NCI-H146 treated with DMSO at 0.1 percent for 48 hours (cell line): ENCODE results near the gene HNF4A.
A peak's percentile ranks its signal among the peaks of the same experiment; 100 is the strongest.
"Not testable (repeated sequence)": the region's sequence is repeated elsewhere in the genome, so short reads cannot be mapped to it uniquely, and the experiment has no call there.

ENCODE experiments used
- DNase-seq: peaks from one replicate; lab custom pipeline; 2025; ENCODE audit not compliant: unreplicated experiment; lab: John Stamatoyannopoulos, UW

HNF4A gene

GRCh38 chr20:44344723-44345122, 10.8 kb upstream of the HNF4A start:
- no peak for DNase-seq

GRCh38 chr20:44345147-44345546, 10.4 kb upstream of the HNF4A start:
- no peak for DNase-seq

GRCh38 chr20:44345941-44346340, 9.6 kb upstream of the HNF4A start:
- not testable (repeated sequence) for DNase-seq

- DNase-seq: no peak
Observed at GRCh38 chr20:44348168-44348659, 7.3 kb upstream of the HNF4A start.

GRCh38 chr20:44349349-44349748, 6.2 kb upstream of the HNF4A start:
- DNase-seq: no peak

- no peak for DNase-seq
Observed at GRCh38 chr20:44350567-44350966, 4.9 kb upstream of the HNF4A start.

- no peak for DNase-seq
Observed at GRCh38 chr20:44354979-44355497, 461 bp upstream of the HNF4A start.

- no peak for DNase-seq
Observed at GRCh38 chr20:44356353-44356723, 839 bp downstream of the HNF4A start.

- no peak for DNase-seq
Observed at GRCh38 chr20:44357020-44357419, 1.5 kb downstream of the HNF4A start.

GRCh38 chr20:44357555-44358125, 2.1 kb downstream of the HNF4A start:
- no peak for DNase-seq

- no peak for DNase-seq
Observed at GRCh38 chr20:44358776-44359175, 3.3 kb downstream of the HNF4A start.

GRCh38 chr20:44360221-44360620, 4.7 kb downstream of the HNF4A start:
- DNase-seq: no peak

GRCh38 chr20:44361021-44361420, 5.5 kb downstream of the HNF4A start:
- no peak for DNase-seq

GRCh38 chr20:44362466-44362940, 7.0 kb downstream of the HNF4A start:
- no peak for DNase-seq

- DNase-seq: no peak
Observed at GRCh38 chr20:44364068-44364467, 8.6 kb downstream of the HNF4A start.

GRCh38 chr20:44364780-44365179, 9.3 kb downstream of the HNF4A start:
- DNase-seq: no peak

- no peak for DNase-seq
Observed at GRCh38 chr20:44367746-44368145, 12.2 kb downstream of the HNF4A start.

GRCh38 chr20:44370639-44371218, 15.2 kb downstream of the HNF4A start:
- DNase-seq: no peak

GRCh38 chr20:44382641-44383040, 27.1 kb downstream of the HNF4A start:
- DNase-seq: no peak

- peak; percentile 72 for DNase-seq
Observed at GRCh38 chr20:44384423-44385027, 29.0 kb downstream of the HNF4A start.

GRCh38 chr20:44388466-44389023, 33.0 kb downstream of the HNF4A start:
- peak; percentile 57 for DNase-seq

- DNase-seq: no peak
Observed at GRCh38 chr20:44389871-44390270, 34.4 kb downstream of the HNF4A start.
